ENCODE measurements around the gene IL17RE. TPM values are rescaled to one million over a fixed set of nuclear protein-coding genes. Genes with fewer than 3 reads are reported as not detected.
A peak's percentile ranks its signal among the peaks of the same experiment; 100 is the strongest.

The IL17RE gene
- total and polyA plus RNA-seq, 9 of the 15 experiments (the other 6 are each of a cell fraction or from before 2014, with no cell fraction given), result 0.32 to 1.9 (median 0.51) TPM; not detected in 4

DNA sequence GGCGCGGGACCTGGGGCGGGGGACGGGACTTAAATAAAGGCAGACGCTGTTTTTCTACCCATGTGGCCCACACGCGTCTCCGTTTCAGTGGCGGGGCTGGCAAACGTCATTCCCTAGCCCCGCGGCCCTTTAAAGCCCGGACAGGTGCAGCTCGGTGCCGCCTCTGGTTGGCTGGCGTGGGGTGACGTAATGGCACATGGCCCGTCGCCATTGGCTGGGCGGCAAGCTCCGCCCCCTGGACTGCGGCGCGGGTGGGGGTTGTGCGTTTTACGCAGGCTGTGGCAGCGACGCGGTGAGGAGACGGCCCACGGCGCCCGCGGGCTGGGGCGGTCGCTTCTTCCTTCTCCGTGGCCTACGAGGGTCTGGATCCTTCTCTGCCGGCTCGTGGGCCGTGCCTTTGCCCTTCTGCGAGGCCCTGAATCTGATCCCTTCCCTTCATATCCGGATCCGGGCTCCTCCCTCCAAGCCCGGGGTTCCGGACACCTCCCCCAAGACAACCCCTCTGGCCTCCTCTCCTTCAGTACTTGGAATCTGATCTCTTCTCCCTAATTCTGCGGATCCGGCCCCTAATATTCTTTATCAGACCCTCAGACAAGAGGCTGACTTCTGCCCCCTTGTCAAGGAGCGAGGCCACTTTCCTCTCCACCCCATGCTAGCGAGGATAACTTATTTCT lies 31.1 kb downstream of the IL17RE start, which contains the start of gene CRELD1 (continued):
- TF ChIP-seq, protein P1, sequence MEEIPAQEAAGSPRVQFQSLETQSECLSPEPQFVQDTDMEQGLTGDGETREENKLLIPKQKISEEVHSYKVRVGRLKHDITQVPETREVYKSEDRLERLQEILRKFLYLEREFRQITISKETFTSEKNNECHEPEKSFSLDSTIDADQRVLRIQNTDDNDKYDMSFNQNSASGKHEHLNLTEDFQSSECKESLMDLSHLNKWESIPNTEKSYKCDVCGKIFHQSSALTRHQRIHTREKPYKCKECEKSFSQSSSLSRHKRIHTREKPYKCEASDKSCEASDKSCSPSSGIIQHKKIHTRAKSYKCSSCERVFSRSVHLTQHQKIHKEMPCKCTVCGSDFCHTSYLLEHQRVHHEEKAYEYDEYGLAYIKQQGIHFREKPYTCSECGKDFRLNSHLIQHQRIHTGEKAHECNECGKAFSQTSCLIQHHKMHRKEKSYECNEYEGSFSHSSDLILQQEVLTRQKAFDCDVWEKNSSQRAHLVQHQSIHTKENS (CRISPR knock-in tag; IDR thresholded peaks at IDR 0.05), result no peak
- TF ChIP-seq, protein P2, sequence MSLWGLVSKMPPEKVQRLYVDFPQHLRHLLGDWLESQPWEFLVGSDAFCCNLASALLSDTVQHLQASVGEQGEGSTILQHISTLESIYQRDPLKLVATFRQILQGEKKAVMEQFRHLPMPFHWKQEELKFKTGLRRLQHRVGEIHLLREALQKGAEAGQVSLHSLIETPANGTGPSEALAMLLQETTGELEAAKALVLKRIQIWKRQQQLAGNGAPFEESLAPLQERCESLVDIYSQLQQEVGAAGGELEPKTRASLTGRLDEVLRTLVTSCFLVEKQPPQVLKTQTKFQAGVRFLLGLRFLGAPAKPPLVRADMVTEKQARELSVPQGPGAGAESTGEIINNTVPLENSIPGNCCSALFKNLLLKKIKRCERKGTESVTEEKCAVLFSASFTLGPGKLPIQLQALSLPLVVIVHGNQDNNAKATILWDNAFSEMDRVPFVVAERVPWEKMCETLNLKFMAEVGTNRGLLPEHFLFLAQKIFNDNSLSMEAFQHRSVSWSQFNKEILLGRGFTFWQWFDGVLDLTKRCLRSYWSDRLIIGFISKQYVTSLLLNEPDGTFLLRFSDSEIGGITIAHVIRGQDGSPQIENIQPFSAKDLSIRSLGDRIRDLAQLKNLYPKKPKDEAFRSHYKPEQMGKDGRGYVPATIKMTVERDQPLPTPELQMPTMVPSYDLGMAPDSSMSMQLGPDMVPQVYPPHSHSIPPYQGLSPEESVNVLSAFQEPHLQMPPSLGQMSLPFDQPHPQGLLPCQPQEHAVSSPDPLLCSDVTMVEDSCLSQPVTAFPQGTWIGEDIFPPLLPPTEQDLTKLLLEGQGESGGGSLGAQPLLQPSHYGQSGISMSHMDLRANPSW (CRISPR knock-in tag; IDR thresholded peaks at IDR 0.05), result no peak
- TF ChIP-seq, protein P3, sequence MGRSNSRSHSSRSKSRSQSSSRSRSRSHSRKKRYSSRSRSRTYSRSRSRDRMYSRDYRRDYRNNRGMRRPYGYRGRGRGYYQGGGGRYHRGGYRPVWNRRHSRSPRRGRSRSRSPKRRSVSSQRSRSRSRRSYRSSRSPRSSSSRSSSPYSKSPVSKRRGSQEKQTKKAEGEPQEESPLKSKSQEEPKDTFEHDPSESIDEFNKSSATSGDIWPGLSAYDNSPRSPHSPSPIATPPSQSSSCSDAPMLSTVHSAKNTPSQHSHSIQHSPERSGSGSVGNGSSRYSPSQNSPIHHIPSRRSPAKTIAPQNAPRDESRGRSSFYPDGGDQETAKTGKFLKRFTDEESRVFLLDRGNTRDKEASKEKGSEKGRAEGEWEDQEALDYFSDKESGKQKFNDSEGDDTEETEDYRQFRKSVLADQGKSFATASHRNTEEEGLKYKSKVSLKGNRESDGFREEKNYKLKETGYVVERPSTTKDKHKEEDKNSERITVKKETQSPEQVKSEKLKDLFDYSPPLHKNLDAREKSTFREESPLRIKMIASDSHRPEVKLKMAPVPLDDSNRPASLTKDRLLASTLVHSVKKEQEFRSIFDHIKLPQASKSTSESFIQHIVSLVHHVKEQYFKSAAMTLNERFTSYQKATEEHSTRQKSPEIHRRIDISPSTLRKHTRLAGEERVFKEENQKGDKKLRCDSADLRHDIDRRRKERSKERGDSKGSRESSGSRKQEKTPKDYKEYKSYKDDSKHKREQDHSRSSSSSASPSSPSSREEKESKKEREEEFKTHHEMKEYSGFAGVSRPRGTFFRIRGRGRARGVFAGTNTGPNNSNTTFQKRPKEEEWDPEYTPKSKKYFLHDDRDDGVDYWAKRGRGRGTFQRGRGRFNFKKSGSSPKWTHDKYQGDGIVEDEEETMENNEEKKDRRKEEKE (IDR thresholded peaks at IDR 0.05; ENCODE audit: borderline replicate concordance in 1 of 2, control insufficient read depth in 1 of 2, low read depth in 2 of 2, low read length in 1 of 2), result no peak
- peak; percentile 71 for TF ChIP-seq BRD9 (IDR thresholded peaks at IDR 0.05; ENCODE audit: low read depth, partially characterized antibody)
- TF ChIP-seq RFX7 (CRISPR knock-in tag; IDR thresholded peaks at IDR 0.05), result no peak
- TF ChIP-seq ASH1L (IDR thresholded peaks at IDR 0.05; ENCODE audit: borderline replicate concordance, low read depth, partially characterized antibody), result peak; percentile 26
- peak; percentile 93 for TF ChIP-seq KDM5B (IDR thresholded peaks at IDR 0.05; ENCODE audit: insufficient replicate concordance, low read depth, low read length)
- TF ChIP-seq NUFIP1 (IDR thresholded peaks at IDR 0.05; ENCODE audit: partially characterized antibody), result no peak
- TF ChIP-seq ZNF124 (CRISPR knock-in tag; IDR thresholded peaks at IDR 0.05), result no peak
- peak; percentile 91 for TF ChIP-seq SAFB (IDR thresholded peaks at IDR 0.05; ENCODE audit: borderline replicate concordance, low read depth, low read length)
- TF ChIP-seq, protein P4, sequence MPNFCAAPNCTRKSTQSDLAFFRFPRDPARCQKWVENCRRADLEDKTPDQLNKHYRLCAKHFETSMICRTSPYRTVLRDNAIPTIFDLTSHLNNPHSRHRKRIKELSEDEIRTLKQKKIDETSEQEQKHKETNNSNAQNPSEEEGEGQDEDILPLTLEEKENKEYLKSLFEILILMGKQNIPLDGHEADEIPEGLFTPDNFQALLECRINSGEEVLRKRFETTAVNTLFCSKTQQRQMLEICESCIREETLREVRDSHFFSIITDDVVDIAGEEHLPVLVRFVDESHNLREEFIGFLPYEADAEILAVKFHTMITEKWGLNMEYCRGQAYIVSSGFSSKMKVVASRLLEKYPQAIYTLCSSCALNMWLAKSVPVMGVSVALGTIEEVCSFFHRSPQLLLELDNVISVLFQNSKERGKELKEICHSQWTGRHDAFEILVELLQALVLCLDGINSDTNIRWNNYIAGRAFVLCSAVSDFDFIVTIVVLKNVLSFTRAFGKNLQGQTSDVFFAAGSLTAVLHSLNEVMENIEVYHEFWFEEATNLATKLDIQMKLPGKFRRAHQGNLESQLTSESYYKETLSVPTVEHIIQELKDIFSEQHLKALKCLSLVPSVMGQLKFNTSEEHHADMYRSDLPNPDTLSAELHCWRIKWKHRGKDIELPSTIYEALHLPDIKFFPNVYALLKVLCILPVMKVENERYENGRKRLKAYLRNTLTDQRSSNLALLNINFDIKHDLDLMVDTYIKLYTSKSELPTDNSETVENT (CRISPR knock-in tag; IDR thresholded peaks at IDR 0.05), result peak; percentile 88
- 0 out of 2 replicates have a peak, but pooled peaks have one; percentile 28 for TF ChIP-seq HIVEP1 (CRISPR knock-in tag; IDR thresholded peaks at IDR 0.05)
- peak; percentile 84 to 91; a peak in 3 of 4 replicates for TF ChIP-seq MAZ (CRISPR knock-in tag; conservative IDR thresholded peaks at IDR 0.05 in 1 of 2, IDR thresholded peaks at IDR 0.05 in 1 of 2)
- TF ChIP-seq HCFC1 (IDR thresholded peaks at IDR 0.05; ENCODE audit: low read depth, low read length), result peak; percentile 34
- peak; percentile 79 for TF ChIP-seq L3MBTL2 (IDR thresholded peaks at IDR 0.05)
- TF ChIP-seq TAF1 (IDR thresholded peaks at IDR 0.05; ENCODE audit: control insufficient read depth, extremely low read depth, insufficient read depth, low read length, severe bottlenecking), result peak; percentile 69
- TF ChIP-seq NONO (IDR thresholded peaks at IDR 0.05; ENCODE audit: low read depth in 2 of 2, low read length in 1 of 2), result peak in 1 of 2 experiments; percentile 74; a peak in 2 of 4 replicates

Measured in K562 (cell line).